CD4-positive, alpha-beta T cell treated with Interleukin-12 subunit alpha and Interleukin-12 subunit beta, for 1 hour (primary cell): ENCODE results near the gene ITLN2.
"Not testable (repeated sequence)": the region's sequence is repeated elsewhere in the genome, so short reads cannot be mapped to it uniquely, and the experiment has no call there.

Source experiments
- DNase-seq: peaks from one replicate; pipeline ENCODE4 v3.0.0-alpha.2; 2020

The ITLN2 gene

DNA sequence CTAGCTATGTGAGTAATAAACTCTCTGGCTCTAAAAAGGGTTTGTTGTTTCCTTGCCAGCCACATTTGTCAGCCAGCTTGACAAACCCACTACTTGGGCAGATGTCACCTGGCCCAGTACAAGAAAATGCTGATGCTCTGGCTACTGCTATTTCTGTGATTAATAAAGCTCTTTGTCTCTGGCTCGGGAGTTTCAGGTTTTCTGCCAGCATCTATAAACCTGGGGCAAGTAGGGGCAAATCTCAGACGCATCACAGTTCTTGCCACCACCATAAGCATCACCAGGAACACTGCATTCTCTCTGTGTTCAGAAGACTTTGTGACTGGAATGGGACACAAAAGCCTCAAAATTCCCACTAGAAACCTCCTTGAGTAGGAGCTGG lies 2.5 kb downstream of the ITLN2 start:
- no peak for DNase-seq

DNA sequence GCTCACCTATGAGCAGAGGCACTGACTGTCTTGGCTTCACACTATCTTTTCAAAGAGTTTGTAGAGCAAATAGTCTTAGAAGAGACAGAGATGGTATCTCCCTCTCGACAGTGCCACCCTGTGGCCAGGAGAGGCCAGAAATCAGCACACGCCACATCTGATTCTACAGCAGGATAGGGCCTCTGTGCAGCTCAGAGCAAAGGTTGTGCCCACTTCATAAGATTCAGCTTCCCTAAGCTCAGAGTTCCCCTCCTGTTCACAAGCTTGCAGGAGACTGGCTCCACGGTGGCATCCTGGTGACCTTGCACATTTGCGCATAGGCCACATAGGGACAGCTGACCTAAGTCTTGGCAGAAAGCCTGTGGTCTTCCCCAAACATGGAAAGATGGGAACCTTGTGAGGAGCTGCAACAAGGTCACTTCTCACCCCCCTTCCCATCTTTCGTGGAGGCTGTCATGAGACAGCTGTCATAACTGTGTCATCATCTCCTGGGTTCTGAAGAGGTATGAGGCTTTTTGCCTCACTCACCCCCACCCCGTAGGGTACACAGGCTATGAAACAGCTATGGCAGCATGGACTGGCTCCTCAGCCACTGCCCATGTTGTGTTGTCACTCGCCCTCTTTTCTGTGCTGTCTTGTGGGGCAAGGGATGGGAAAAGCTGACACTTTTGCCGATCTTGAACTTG lies 3.0 kb downstream of the ITLN2 start:
- DNase-seq: peak; percentile 75

DNA sequence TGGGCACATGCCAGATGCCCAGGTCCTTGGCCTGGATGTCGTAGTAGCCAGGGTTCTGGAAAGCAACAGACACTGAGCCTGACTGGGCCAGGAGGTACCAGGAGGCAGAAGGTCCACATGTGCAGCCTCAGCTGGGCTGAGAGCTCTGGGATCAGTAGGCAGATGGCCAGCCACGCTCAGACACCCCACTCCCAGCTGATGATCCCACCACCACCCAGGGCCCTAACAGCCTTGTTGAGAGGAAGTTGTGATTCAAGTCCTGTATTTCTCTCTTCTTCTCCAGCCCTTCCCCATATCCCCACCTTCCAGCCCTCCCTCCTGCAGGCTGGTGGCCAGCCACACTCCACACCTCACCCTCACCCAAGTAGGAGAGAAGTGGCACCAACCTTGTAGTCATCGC lies 4.0 kb downstream of the ITLN2 start:
- DNase-seq: no peak

DNA sequence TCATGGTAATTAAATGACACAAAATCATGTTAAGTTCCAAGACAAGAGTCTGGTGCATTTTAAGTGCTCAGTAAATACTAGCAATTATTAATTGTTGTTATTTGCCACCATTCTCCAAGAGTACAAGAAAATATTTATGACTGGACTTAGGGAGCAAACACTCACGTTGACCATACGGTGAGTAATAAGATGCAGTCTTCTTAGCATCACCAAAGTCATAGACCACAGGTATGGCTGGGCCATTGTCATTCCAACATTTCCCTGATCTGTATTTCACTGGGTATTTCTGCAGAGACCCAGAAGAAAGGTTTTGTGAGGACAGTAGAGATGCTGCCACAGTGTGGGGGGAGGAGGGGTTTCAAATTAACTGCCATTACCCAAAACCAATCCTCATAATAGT lies 4.7 kb downstream of the ITLN2 start:
- no peak for DNase-seq

- DNase-seq: not testable (repeated sequence)
Observed at GRCh38 chr1:160949216-160949880, 5.3 kb downstream of the ITLN2 start.

DNA sequence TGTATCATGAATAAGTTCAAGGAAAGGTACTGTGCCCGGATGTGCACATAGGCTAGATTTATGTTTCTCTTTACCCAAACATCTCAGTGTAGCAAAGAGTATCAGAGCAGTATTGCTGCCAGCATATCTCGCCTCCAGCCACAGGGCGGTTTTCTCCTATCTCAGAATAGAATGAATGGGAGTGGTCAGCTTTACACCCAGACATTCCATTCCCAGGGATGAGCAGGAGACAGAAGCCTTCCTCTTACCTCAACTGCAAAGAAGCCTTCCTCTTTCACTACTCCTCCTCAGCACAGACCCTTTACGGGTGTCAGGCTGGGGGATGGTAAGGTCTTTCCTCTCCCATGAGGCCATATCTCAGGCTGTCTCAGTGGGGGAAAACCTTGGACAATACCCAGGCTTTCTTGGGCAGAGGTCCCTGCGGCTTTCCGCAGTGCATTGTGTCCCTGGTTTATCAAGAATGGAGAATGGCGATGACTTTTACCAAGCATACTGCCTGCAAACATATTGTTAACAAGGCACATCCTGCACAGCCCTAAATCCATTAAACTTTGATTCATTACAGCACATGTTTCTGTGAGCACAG lies 7.3 kb downstream of the ITLN2 start:
- DNase-seq: not testable (repeated sequence)

DNA sequence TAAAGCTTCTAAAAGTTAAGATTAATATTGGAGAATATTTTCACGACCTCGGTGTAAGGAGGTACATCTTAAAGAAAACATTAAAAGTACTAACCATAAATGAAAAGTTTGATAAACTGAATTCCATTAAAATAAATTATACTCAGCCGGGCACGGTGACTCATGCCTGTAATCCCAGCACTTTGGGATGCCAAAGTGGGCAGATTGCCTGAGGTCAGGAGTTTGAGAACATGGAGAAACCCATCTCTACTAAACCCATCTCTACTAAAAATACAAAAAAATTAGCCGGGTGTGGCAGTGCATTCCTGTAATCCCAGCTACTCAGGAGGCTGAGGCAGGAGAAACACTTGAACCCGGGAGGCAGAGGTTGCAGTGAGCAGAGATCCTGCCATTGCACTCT lies 8.7 kb downstream of the ITLN2 start:
- DNase-seq: not testable (repeated sequence)

DNA sequence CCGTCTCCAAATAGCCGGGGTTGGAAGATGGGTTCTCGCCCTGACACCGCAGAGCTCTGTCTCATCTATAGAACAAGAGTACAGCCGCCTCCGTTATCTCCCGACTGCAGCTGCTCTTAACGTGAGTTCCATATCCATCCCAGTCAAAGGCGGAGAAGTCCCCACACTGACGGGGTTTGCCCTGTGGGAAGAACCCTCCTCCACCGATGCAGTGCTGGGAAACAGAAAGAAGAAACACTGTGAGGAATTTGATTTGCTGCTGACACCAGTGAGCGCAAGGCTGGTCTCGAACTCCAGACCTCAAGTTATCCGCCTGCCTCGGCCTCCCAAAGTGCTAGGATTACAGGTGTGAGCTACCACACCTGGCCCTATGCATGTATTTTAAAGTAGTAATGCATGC lies 9.5 kb downstream of the ITLN2 start:
- no peak for DNase-seq

- no peak for DNase-seq
Observed at GRCh38 chr1:160942926-160943325, 11.7 kb downstream of the ITLN2 start.

- DNase-seq: not testable (repeated sequence)
Observed at GRCh38 chr1:160936666-160937065, 17.9 kb downstream of the ITLN2 start.

GRCh38 chr1:160935527-160936258 lies 18.9 kb downstream of the ITLN2 start:
- DNase-seq: no peak

- DNase-seq: not testable (repeated sequence)
Observed at GRCh38 chr1:160933305-160933704, 21.3 kb downstream of the ITLN2 start.

GRCh38 chr1:160925652-160926244 lies 28.9 kb downstream of the ITLN2 start:
- DNase-seq: no peak

GRCh38 chr1:160924791-160925651 lies 29.6 kb downstream of the ITLN2 start:
- no peak for DNase-seq

- no peak for DNase-seq
Observed at GRCh38 chr1:160916666-160917065, 37.9 kb downstream of the ITLN2 start.

- not testable (repeated sequence) for DNase-seq
Observed at GRCh38 chr1:160913229-160913628, 41.4 kb downstream of the ITLN2 start.

- no peak for DNase-seq
Observed at GRCh38 chr1:160911925-160912324, 42.7 kb downstream of the ITLN2 start.

DNA sequence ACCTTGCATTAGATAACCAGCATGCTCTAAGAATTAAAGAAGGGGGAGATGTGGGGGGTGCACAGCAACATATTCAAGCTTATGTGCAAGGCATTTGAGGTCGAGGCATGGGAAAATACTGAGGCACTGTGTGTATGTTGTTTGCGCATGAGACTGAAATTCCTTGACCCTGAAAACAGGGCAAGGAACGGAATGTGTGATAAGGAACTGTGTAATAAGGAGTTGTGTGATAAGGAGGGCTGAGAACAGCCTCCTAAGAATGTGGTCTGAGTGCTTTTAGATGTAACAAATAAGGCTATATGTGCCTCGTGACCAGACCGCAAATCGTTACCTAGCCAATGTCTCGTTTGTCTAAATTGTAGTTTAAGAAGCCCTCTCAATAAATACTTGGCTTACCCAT lies 43.2 kb downstream of the ITLN2 start:
- no peak for DNase-seq

DNA sequence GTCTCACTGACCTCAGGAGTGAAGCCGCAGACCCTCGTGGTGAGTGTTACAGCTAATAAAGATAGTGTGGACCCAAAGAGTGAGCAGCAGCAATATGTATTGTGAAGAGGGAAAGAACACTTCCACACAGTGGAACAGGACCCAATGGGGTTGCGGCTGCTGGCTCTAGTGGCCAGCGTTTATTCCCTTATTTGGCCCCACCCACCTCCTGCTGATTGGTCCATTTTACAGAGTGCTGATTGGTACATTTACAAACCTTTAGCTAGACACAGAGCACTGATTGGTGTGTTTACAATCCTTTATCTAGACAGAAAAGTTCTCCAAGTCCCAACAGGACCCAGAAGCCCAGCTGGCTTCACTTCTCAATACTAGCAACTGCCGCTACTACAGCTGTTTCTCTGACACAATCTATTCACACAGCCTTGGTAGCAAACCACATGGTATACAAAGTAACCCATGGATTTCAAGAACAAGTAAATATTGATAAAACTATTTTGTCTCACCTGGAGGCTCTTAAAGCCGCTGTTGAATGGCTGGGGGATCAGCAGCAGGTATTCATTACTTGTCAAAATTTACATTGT lies 44.3 kb downstream of the ITLN2 start:
- DNase-seq: no peak

DNA sequence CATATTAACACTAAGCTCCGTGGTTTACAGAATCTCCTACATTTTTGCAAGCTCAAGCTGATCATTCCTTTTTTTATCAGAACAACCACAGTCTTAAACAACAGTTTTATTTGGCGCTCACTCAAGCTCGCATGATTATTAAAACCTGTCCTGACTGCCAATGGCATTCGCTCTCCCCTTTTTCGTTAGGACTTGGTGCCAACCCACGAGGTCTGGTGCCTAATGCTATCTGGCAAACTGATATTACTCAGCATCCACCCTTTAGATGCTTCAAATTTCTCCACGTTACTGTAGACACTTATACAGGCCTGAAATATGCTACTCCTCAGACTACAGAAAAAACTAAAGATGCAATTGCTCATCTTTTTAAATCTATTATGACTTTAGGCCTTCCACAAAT lies 46.6 kb downstream of the ITLN2 start:
- DNase-seq: no peak

DNA sequence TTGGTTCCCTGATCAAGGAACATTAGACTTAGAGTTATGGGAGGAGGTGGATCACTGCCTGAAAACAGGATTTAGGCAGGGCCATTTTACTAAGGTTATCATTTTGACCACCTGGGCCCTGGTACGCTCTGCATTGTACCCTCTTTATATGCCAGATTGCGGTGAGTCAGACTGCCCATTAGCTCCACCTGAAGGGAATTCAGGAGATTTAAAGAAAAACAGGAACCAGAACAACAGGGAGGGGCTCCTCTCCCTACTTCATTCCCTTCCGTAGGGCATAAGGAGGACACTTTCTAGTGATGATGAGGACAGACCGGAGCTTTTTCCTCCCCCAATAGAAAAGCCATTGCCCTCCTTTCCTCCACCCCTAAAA lies 49.0 kb downstream of the ITLN2 start:
- DNase-seq: no peak
